WTC11 (cell line): ENCODE data around the gene ALG14. TPM values are rescaled to one million over a fixed set of nuclear protein-coding genes. Genes with fewer than 3 reads are reported as not detected.

Experiments
- ATAC-seq: fragments of 200-7000 bp; cut with Tn5 transposase; 2 replicates; pipeline ENCODE4 v1.10.0; 2021; ENCODE audit warnings: mild to moderate bottlenecking, moderate library complexity
- CTCF ChIA-PET: fragments of 300-600 bp; sonication (Branson Sonifier 250); formaldehyde crosslinking; loops from one replicate; lab custom pipeline; 2021; ENCODE audit warnings: antibody characterized with exemption; lab: Charles Lee
- POLR2A ChIA-PET: fragments of 350-600 bp; sonication (Branson Sonifier 250); formaldehyde crosslinking; loops from one replicate; lab custom pipeline; 2021; ENCODE audit warnings: antibody characterized with exemption; lab: Charles Lee
- DNase-seq: peaks from one replicate; pipeline ENCODE4 v3.0.0; 2021; ENCODE audit warnings: low spot score
- H3K27ac Mint-ChIP-seq: 2 replicates; pipeline ENCODE4 v1.8.0; 2021; ENCODE audit warnings: mixed read lengths
- H3K27me3 Mint-ChIP-seq: 2 replicates; pipeline ENCODE4 v1.8.0; 2021; ENCODE audit warnings: low read depth, mild to moderate bottlenecking, moderate library complexity, mixed read lengths
- H3K36me3 Mint-ChIP-seq: 2 replicates; pipeline ENCODE4 v1.8.0; 2021; ENCODE audit warnings: mixed read lengths
- H3K4me1 Mint-ChIP-seq: 2 replicates; pipeline ENCODE4 v1.8.0; 2022; ENCODE audit warnings: mixed read lengths
- H3K4me3 Mint-ChIP-seq: 2 replicates; pipeline ENCODE4 v1.8.0; 2021; ENCODE audit warnings: mild to moderate bottlenecking, moderate library complexity, mixed read lengths
- H3K9me3 Mint-ChIP-seq: 2 replicates; pipeline ENCODE4 v1.8.0; 2021; ENCODE audit warnings: mixed read lengths
- CDX4 ChIP-seq: fragments of 250-450 bp; sonication (Bioruptor Pico); IDR thresholded peaks from 2 replicates; pipeline ENCODE4 v1.9.0; 2021; ENCODE audit warnings: moderate library complexity, mild to moderate bottlenecking, inconsistent platforms, borderline replicate concordance
- EMX1 ChIP-seq: fragments of 250-450 bp; sonication (Bioruptor Pico); IDR thresholded peaks from 2 replicates; pipeline ENCODE4 v1.8.0; 2021; ENCODE audit warnings: mild to moderate bottlenecking
- ERG ChIP-seq: fragments of 250-450 bp; sonication (Bioruptor Pico); IDR thresholded peaks from 2 replicates; pipeline ENCODE4 v1.8.0; 2021; ENCODE audit warnings: mild to moderate bottlenecking
- JAZF1 ChIP-seq: fragments of 250-450 bp; sonication (Bioruptor Pico); IDR thresholded peaks from 2 replicates; pipeline ENCODE4 v1.9.0; 2021; ENCODE audit warnings: moderate library complexity, mild to moderate bottlenecking, inconsistent platforms
- NR3C1 ChIP-seq: sonication (generic); formaldehyde crosslinking; conservative IDR thresholded peaks from 2 replicates; pipeline ENCODE4 v1.8.1; 2023; ENCODE audit warnings: low read depth, mild to moderate bottlenecking, missing genetic modification reagents
- RELA ChIP-seq: sonication (generic); formaldehyde crosslinking; IDR thresholded peaks from 2 replicates; pipeline ENCODE4 v1.8.1; 2022; ENCODE audit warnings: missing genetic modification reagents, mild to moderate bottlenecking, borderline replicate concordance
- RORB ChIP-seq: fragments of 250-450 bp; sonication (Bioruptor Pico); IDR thresholded peaks from 2 replicates; pipeline ENCODE4 v1.9.0; 2021; ENCODE audit warnings: mild to moderate bottlenecking
- SMAD4 ChIP-seq: sonication (generic); formaldehyde crosslinking; IDR thresholded peaks from 2 replicates; pipeline ENCODE4 v1.8.0; 2022; ENCODE audit warnings: mild to moderate bottlenecking, missing genetic modification reagents
- ZBTB21 ChIP-seq: sonication (generic); formaldehyde crosslinking; IDR thresholded peaks from 2 replicates; pipeline ENCODE4 v1.8.1; 2023; ENCODE audit warnings: mild to moderate bottlenecking, missing genetic modification reagents, borderline replicate concordance
- ZNF263 ChIP-seq: sonication (generic); formaldehyde crosslinking; IDR thresholded peaks from 2 replicates; pipeline ENCODE4 v1.8.1; 2022; ENCODE audit warnings: low read depth, mild to moderate bottlenecking, moderate library complexity, missing genetic modification reagents
- ZNF317 ChIP-seq: sonication (generic); formaldehyde crosslinking; IDR thresholded peaks from 2 replicates; pipeline ENCODE4 v1.8.1; 2023; ENCODE audit warnings: low read depth, mild to moderate bottlenecking, moderate library complexity, missing genetic modification reagents, borderline replicate concordance
- total RNA-seq: library from RNA; stranded (reverse); gene quantifications from 3 replicates; pipeline ENCODE4 v1.2.3, GENCODE V29; 2021
- TF ChIP-seq, protein P1 (sequence below): sonication (generic); formaldehyde crosslinking; IDR thresholded peaks from 2 replicates; pipeline ENCODE4 v1.8.0; 2022; ENCODE audit warnings: missing genetic modification reagents
- TF ChIP-seq, protein P2 (sequence below): fragments of 250-450 bp; sonication (Bioruptor Pico); IDR thresholded peaks from 2 replicates; pipeline ENCODE4 v2.1.2; 2022; ENCODE audit warnings: mild to moderate bottlenecking, moderate library complexity

Gene ALG14
- total RNA-seq, 1 experiment from 2014 or later = 2.3 TPM

DNA sequence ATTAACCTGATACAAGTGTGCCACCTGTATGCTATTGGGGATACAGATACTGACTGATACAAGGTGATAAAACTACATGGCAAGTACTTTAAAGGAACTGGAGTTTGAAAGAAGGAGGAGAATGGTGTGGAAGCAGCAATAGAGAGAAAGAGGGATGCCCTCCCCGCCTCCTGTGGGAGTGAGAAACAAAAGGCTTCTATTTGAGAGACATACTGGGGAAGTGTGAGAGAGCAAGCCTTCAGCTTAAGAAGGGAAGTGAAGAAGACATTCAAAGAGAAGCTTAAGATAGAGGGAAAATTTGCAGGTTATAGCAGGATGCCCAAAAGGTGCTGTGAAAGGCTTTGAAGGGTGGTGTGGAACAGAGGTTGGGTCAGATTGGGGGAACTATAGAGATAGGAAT lies 7.7 kb upstream of the ALG14 start:
- DNase-seq = no peak
- Mint-ChIP-seq H3K9me3 (no peaks in the 10 kb centered on the region), H3K4me1 (peaks cover 18% of the 10 kb centered on the region), H3K27me3 (no peaks in the 10 kb centered on the region), H3K36me3 (no peaks in the 10 kb centered on the region), H3K27ac (no peak overlapping the region), H3K4me3 (no peak overlapping the region)
- no peak for TF ChIP-seq RELA (CRISPR knock-in tag)
- TF ChIP-seq, protein P1, sequence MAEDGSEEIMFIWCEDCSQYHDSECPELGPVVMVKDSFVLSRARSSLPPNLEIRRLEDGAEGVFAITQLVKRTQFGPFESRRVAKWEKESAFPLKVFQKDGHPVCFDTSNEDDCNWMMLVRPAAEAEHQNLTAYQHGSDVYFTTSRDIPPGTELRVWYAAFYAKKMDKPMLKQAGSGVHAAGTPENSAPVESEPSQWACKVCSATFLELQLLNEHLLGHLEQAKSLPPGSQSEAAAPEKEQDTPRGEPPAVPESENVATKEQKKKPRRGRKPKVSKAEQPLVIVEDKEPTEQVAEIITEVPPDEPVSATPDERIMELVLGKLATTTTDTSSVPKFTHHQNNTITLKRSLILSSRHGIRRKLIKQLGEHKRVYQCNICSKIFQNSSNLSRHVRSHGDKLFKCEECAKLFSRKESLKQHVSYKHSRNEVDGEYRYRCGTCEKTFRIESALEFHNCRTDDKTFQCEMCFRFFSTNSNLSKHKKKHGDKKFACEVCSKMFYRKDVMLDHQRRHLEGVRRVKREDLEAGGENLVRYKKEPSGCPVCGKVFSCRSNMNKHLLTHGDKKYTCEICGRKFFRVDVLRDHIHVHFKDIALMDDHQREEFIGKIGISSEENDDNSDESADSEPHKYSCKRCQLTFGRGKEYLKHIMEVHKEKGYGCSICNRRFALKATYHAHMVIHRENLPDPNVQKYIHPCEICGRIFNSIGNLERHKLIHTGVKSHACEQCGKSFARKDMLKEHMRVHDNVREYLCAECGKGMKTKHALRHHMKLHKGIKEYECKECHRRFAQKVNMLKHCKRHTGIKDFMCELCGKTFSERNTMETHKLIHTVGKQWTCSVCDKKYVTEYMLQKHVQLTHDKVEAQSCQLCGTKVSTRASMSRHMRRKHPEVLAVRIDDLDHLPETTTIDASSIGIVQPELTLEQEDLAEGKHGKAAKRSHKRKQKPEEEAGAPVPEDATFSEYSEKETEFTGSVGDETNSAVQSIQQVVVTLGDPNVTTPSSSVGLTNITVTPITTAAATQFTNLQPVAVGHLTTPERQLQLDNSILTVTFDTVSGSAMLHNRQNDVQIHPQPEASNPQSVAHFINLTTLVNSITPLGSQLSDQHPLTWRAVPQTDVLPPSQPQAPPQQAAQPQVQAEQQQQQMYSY (CRISPR knock-in tag) = no peak
- ChIA-PET POLR2A (interaction anchor here (1.0 kb wide), 1 partner anchor 37 kb away, joined by 3 read pairs; the partner anchor contains the start of gene TLCD4), CTCF (interaction anchor here (1.0 to 2.0 kb wide), 3 partner anchors 37 to 226 kb away, joined by 3 to 12 read pairs (median 3); partner anchors contain the start of gene RWDD3)
- peak; percentile 35; the same call in 1 of the 2 replicates for ATAC-seq

DNA sequence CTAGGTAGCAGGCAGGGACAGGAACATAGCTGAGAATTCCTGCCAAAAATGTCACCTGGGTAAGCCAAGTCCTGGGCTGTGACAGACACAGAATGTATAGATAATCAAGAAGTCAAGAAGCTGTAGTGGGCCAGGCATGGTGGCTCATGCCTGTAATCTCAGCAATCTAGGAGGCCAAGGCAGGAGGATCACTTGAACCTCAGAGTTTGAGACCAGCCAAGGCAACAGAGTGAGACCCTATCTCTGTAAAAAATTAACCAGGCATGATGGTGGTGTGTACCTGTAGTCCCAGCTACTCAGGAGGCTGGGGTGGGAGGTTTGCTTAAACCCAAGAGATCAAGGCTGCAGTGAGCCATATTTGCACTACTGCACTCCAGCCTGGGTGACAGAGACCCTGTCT lies 3.3 kb upstream of the ALG14 start:
- peaks cover 2% of the 10 kb centered on the region; the same call in 1 of the 2 replicates for H3K27me3 Mint-ChIP-seq
- H3K27ac Mint-ChIP-seq = no peak overlapping the region
- no peaks in the 10 kb centered on the region for H3K36me3 Mint-ChIP-seq
- CTCF ChIA-PET = interaction anchor here (0.6 to 3.8 kb wide), 5 partner anchors 8 to 158 kb away, joined by 3 to 44 read pairs (median 10); partner anchors contain the start of gene RWDD3
- H3K4me3 Mint-ChIP-seq = no peak overlapping the region
- ATAC-seq = no peak
- peaks cover 9% of the 10 kb centered on the region for H3K4me1 Mint-ChIP-seq
- H3K9me3 Mint-ChIP-seq = no peaks in the 10 kb centered on the region
- no peak for DNase-seq
- TF ChIP-seq, protein P2, sequence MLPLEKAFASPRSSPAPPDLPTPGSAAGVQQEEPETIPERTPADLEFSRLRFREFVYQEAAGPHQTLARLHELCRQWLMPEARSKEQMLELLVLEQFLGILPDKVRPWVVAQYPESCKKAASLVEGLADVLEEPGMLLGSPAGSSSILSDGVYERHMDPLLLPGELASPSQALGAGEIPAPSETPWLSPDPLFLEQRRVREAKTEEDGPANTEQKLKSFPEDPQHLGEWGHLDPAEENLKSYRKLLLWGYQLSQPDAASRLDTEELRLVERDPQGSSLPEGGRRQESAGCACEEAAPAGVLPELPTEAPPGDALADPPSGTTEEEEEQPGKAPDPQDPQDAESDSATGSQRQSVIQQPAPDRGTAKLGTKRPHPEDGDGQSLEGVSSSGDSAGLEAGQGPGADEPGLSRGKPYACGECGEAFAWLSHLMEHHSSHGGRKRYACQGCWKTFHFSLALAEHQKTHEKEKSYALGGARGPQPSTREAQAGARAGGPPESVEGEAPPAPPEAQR (CRISPR knock-in tag) = no peak
- TF ChIP-seq SMAD4 (no peak), ERG (CRISPR knock-in tag) (no peak), ZNF317 (CRISPR knock-in tag) (no peak), CDX4 (CRISPR knock-in tag) (no peak)
- POLR2A ChIA-PET = interaction anchor here (0.7 kb wide), 1 partner anchor 158 kb away, joined by 4 read pairs; the partner anchor contains the start of gene RWDD3

GRCh38 chr1:95073446-95073845 lies 695 bp upstream of the ALG14 start:
- peaks cover 2% of the 10 kb centered on the region; the same call in 1 of the 2 replicates for H3K27me3 Mint-ChIP-seq
- peaks cover 9% of the 10 kb centered on the region for H3K4me1 Mint-ChIP-seq
- POLR2A ChIA-PET = no interaction called here
- CTCF ChIA-PET = interaction anchor here (0.8 to 3.8 kb wide), 9 partner anchors 11 to 219 kb away, joined by 3 to 44 read pairs (median 7); partner anchors contain the start of genes RWDD3 and TLCD4
- no peaks in the 10 kb centered on the region for H3K36me3 Mint-ChIP-seq
- TF ChIP-seq JAZF1 (CRISPR knock-in tag) (no peak), NR3C1 (CRISPR knock-in tag) (no peak), ZBTB21 (CRISPR knock-in tag) (no peak), RORB (CRISPR knock-in tag) (no peak), EMX1 (no peak), ZNF263 (no peak)
- TF ChIP-seq, protein P1 (CRISPR knock-in tag) = no peak
- TF ChIP-seq, all 79 proteins: peak for 0
- Mint-ChIP-seq H3K27ac (no peak overlapping the region), H3K9me3 (no peaks in the 10 kb centered on the region), H3K4me3 (peak overlapping the region; percentile 97)
- ATAC-seq (no peak), DNase-seq (no peak)
